NCI-H1092 (cell line): ENCODE data around the gene SLC35A4.
"Not testable (repeated sequence)": the region's sequence is repeated elsewhere in the genome, so short reads cannot be mapped to it uniquely, and the experiment has no call there.

Source experiments
- DNase-seq: peaks from one replicate; lab custom pipeline; 2025; lab: John Stamatoyannopoulos, UW

The SLC35A4 gene

GRCh38 chr5:140591747-140592372 lies 27.2 kb downstream of the SLC35A4 start:
- DNase-seq, result no peak

DNA sequence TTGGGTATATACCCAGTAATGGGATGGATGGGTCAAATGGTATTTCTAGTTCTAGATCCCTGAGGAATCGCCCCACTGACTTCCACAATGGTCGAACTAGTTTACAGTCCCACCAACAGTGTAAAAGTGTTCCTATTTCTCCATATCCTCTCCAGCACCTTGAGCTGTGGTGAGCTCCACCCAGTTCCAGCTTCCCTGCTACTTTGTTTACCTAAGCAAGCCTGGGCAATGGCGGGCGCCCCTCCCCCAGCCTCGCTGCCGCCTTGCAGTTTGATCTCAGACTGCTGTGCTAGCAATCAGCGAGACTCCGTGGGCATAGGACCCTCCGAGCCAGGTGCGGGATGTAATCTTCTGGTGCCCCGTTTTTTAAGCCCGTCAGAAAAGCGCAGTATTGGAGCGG lies 28.4 kb downstream of the SLC35A4 start:
- not testable (repeated sequence) for DNase-seq

- no peak for DNase-seq
Observed at GRCh38 chr5:140594169-140594568, 29.5 kb downstream of the SLC35A4 start.

- no peak for DNase-seq
Observed at GRCh38 chr5:140595538-140596300, 31.1 kb downstream of the SLC35A4 start.

GRCh38 chr5:140596321-140596741 lies 31.7 kb downstream of the SLC35A4 start:
- no peak for DNase-seq

DNA sequence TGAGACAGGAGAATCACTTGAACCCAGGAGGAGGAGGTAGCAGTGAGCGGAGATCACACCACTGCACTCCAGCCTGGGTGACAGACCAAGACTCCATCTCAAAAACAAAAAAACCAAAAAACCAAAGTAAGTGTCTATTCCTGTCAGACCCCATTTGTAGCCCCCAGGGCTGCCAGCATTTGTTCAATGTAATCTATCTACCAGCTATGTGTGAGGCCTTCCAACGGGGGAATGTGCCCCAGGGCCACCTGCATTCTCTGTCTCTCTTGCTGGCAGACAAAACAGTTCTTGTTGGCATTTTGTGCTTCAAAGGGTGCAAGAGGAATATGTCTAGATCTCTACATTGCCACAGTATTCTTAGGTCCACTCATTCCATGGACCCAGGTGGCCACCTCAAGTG lies 34.2 kb downstream of the SLC35A4 start:
- DNase-seq, result no peak

DNA sequence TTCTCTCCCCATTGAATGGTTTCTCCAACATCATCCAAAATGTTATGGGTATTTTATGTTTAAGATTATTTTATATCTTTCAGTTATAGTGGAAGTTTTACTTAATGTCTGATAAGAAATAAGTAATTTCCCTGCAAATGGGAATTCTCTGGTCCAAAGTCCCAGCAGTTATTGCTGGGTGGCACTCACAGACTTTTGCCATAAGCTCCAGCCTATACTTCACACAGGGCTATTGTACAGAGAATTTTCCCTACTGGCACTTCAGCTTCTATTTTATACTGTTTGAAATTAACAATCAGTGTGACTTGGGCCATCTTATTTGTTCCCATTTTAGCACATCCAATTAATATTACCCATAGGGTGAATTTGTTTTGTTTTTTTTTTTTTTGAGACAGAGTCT lies 35.5 kb downstream of the SLC35A4 start:
- DNase-seq, result no peak

DNA sequence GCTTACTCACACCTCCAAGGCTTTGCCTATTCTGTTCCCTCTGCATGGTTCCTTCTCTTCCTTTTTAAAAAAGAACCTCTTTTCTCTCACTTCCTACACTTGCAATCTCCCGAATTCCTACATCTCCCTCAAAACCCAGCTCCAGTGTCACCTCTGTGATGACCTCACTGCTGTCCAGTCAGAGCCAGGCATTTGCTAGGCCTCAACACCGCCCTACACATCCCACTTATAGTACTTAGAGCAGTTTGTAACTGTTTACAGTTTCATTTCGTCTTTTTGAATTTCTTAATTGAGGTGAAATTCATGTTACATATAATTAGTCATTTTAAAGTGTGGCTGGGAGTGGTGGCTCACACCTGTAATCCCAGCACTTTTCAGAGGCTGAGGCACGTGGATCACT lies 37.5 kb downstream of the SLC35A4 start:
- DNase-seq, result no peak

DNA sequence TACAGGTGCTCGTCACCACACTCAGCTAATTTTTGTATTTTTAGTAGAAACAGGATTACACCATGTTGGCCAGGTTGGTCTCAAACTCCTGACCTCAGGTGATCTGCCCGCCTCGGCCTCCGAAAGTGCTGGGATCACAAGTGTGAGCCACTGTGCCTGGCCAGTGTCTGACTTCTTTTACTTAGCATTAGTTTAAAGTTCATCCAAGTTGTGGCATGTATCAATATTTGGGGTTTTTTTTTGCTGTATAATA lies 38.7 kb downstream of the SLC35A4 start:
- DNase-seq, result not testable (repeated sequence)

- no peak for DNase-seq
Observed at GRCh38 chr5:140603734-140604133, 39.1 kb downstream of the SLC35A4 start.

DNA sequence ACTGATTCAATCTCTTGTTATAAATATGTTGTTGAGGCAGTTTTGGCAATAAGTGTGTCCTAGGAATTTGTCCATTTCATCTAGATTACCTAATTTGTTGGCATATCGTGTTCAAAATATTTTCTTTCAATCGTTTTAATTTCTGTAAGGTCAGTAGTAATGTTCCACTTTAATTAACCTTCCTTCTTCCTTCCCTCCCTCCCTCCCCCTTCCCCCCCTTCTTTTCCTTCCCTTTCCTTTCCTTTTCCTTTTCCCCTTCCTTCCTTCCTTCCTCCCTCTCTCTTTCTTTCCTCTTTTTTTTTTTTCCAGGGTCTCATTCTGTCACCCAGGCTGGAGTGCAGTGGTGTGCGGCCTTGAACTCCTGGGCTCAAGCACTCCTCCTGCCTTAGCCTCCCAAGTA lies 41.3 kb downstream of the SLC35A4 start:
- DNase-seq, result no peak

GRCh38 chr5:140607031-140607430 lies 42.4 kb downstream of the SLC35A4 start:
- DNase-seq, result no peak

DNA sequence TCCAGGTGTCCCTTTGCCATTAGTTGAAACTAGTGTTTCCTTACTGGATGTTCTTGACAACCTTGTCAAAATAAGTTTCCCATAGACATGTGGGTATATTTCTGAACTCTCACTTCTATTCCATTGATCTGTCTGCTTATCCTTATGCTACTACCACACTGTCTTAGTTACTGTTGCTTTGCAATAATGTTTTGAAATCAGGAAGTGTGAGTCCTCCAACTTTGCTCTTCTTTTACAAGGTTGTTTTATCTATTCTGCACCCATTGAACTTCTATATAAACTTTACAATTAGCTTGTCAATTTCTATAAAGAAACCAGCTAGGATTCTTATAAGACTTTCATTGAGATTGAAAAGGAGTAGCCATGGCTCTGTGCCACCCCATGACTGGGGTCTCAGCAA lies 44.1 kb downstream of the SLC35A4 start:
- no peak for DNase-seq

DNA sequence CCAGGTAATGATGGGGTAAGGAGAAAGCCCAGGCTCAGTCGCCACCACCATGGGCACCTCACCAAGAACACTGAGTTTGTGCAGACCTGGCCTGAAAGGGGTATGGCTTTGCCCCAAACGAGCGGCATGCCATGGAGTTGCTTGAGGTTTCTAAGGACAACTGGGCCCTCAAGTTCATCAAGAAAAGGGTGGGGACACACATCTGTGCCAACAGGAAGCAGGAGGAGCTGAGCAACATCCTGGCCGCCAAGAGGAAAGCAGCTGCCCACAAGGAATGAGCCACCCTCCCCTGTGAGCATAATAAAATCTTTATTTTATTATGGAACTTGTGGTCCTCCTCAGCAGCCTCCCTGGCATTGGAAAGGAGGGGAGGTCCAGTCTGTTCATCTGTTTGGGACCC lies 44.5 kb downstream of the SLC35A4 start:
- no peak for DNase-seq

- DNase-seq, result no peak
Observed at GRCh38 chr5:140611020-140611521, 46.4 kb downstream of the SLC35A4 start.
